ENCODE measurements around the gene GRAMD2A. TPM values are rescaled to one million over a fixed set of nuclear protein-coding genes. Genes with fewer than 3 reads are reported as not detected.
A peak's percentile ranks its signal among the peaks of the same experiment; 100 is the strongest.

Gene GRAMD2A
- total and polyA plus RNA-seq, 2 experiments from 2014 or later, result 4.4 to 4.6 TPM

- no peak overlapping the region for H3K4me2 ChIP-seq
- 74% methylated on average over 11 of the region's 11 CpGs for WGBS (ENCODE audit: low lambda C conversion rate, missing lambda C conversion rate)
- H3K4me3 ChIP-seq, result no peak overlapping the region
- H3K4me1 ChIP-seq (ENCODE audit: insufficient read depth), result no peaks in the 10 kb centered on the region
- no peaks in the 10 kb centered on the region for H4K20me1 ChIP-seq (ENCODE audit: insufficient read depth, poor library complexity, severe bottlenecking)
- H3K27ac ChIP-seq, result no peak overlapping the region
- no peaks in the 10 kb centered on the region for H3K36me3 ChIP-seq (replicated peaks; ENCODE audit: insufficient read depth, low read depth)
- H3K9me2 ChIP-seq (replicated peaks; ENCODE audit: insufficient read depth), result no peaks in the 10 kb centered on the region
- TF ChIP-seq EZH2 (IDR thresholded peaks at IDR 0.05; ENCODE audit: borderline replicate concordance) (no peak), EZH2phosphoT487 (IDR thresholded peaks at IDR 0.05; ENCODE audit: low read depth, severe bottlenecking, unreplicated experiment) (no peak)
- TF ChIP-seq, protein P1, sequence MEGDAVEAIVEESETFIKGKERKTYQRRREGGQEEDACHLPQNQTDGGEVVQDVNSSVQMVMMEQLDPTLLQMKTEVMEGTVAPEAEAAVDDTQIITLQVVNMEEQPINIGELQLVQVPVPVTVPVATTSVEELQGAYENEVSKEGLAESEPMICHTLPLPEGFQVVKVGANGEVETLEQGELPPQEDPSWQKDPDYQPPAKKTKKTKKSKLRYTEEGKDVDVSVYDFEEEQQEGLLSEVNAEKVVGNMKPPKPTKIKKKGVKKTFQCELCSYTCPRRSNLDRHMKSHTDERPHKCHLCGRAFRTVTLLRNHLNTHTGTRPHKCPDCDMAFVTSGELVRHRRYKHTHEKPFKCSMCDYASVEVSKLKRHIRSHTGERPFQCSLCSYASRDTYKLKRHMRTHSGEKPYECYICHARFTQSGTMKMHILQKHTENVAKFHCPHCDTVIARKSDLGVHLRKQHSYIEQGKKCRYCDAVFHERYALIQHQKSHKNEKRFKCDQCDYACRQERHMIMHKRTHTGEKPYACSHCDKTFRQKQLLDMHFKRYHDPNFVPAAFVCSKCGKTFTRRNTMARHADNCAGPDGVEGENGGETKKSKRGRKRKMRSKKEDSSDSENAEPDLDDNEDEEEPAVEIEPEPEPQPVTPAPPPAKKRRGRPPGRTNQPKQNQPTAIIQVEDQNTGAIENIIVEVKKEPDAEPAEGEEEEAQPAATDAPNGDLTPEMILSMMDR (IDR thresholded peaks at IDR 0.05; ENCODE audit: poor library complexity), result no peak
- no peaks in the 10 kb centered on the region for H3K79me2 ChIP-seq
- H3K9me3 ChIP-seq (ENCODE audit: low read depth), result no peaks in the 10 kb centered on the region
- no peak overlapping the region for H2AFZ ChIP-seq
- DNase-seq (ENCODE audit: low spot score), result no peak
- peaks cover 13% of the 10 kb centered on the region for H3K27me3 ChIP-seq
These were observed 993 bp upstream of the GRAMD2A start for GRCh38 chr15:72198356-72199204.

DNA sequence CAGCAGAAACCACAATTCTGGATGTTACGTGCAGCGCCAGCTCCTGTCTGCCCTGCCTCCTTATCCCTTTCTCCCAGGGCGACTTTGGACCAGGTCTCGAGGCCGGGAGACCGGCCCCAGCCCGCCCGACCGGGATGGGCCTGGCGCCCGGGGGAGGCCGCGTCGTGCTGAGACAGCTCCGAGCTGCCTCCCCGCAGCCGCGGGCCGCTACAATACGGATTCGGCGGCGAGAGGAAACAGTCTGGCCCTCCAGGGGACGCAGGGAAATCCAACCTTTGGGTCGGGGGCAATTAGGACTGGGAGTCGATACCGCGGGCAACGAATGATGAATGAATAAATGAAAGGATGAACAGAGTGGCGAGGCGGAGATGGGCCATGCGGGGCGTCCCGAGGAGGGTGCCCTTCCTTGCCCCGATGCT lies 537 bp downstream of the GRAMD2A start:
- 10% methylated on average over 35 of the region's 35 CpGs for WGBS (ENCODE audit: low lambda C conversion rate, missing lambda C conversion rate)
- H3K4me1 ChIP-seq (ENCODE audit: insufficient read depth), result no peaks in the 10 kb centered on the region
- DNase-seq (ENCODE audit: low spot score), result no peak
- peak overlapping the region; percentile 36 for H3K4me3 ChIP-seq
- no peaks in the 10 kb centered on the region for H3K9me2 ChIP-seq (replicated peaks; ENCODE audit: insufficient read depth)
- H3K9me3 ChIP-seq (ENCODE audit: low read depth), result no peaks in the 10 kb centered on the region
- no peaks in the 10 kb centered on the region for H4K20me1 ChIP-seq (ENCODE audit: insufficient read depth, poor library complexity, severe bottlenecking)
- peak overlapping the region; percentile 91 for H3K4me2 ChIP-seq
- H3K36me3 ChIP-seq (replicated peaks; ENCODE audit: insufficient read depth, low read depth), result no peaks in the 10 kb centered on the region
- TF ChIP-seq EZH2phosphoT487 (IDR thresholded peaks at IDR 0.05; ENCODE audit: low read depth, severe bottlenecking, unreplicated experiment) (no peak), EZH2 (IDR thresholded peaks at IDR 0.05; ENCODE audit: borderline replicate concordance) (no peak)
- TF ChIP-seq, protein P1 (IDR thresholded peaks at IDR 0.05; ENCODE audit: poor library complexity), result no peak
- peaks cover 13% of the 10 kb centered on the region for H3K27me3 ChIP-seq
- no peak overlapping the region for H3K27ac ChIP-seq
- no peaks in the 10 kb centered on the region for H3K79me2 ChIP-seq
- peak overlapping the region; percentile 68 for H2AFZ ChIP-seq

DNA sequence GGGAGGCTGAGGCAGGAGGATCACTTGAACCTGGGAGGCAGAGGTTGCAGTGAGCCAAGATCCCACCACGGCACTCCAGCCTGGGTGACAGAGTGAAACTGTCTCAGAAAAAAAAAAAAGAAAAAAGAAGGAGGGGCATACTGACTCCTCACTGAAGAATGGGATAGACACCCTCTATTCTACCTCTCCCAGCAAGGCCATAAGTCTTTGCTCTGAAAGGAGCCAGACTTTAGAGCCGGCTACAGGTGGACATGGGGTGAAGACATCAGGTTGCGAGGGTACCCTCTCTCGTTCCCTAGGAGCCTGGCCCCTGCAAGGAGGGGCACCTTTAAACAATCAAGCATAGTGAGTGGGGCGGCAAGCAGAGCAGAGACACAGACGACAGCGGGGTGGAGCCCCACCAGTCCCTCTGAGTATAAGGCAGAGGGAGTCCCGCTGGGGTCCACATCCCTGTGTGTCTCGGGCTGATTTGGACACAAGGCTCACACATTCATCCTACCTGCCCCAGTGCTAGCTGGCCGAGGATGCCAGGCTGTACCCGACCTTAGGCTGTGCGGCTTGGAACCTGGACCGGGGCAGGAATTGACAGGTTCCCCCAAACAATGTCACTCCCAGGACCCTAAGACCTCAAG lies 1.1 kb downstream of the GRAMD2A start:
- TF ChIP-seq, protein P1 (IDR thresholded peaks at IDR 0.05; ENCODE audit: poor library complexity), result no peak
- TF ChIP-seq EZH2 (IDR thresholded peaks at IDR 0.05; ENCODE audit: borderline replicate concordance) (no peak), EZH2phosphoT487 (IDR thresholded peaks at IDR 0.05; ENCODE audit: low read depth, severe bottlenecking, unreplicated experiment) (no peak)
- H2AFZ ChIP-seq, result peak overlapping the region; percentile 68
- 67% methylated on average over 13 of the region's 13 CpGs for WGBS (ENCODE audit: low lambda C conversion rate, missing lambda C conversion rate)
- no peaks in the 10 kb centered on the region for H3K79me2 ChIP-seq
- H3K27me3 ChIP-seq, result peaks cover 13% of the 10 kb centered on the region
- H3K4me2 ChIP-seq, result peak overlapping the region; percentile 91
- H3K4me1 ChIP-seq (ENCODE audit: insufficient read depth), result no peaks in the 10 kb centered on the region
- no peaks in the 10 kb centered on the region for H4K20me1 ChIP-seq (ENCODE audit: insufficient read depth, poor library complexity, severe bottlenecking)
- H3K36me3 ChIP-seq (replicated peaks; ENCODE audit: insufficient read depth, low read depth), result no peaks in the 10 kb centered on the region
- no peaks in the 10 kb centered on the region for H3K9me2 ChIP-seq (replicated peaks; ENCODE audit: insufficient read depth)
- no peaks in the 10 kb centered on the region for H3K9me3 ChIP-seq (ENCODE audit: low read depth)
- H3K4me3 ChIP-seq, result no peak overlapping the region
- no peak overlapping the region for H3K27ac ChIP-seq
- DNase-seq (ENCODE audit: low spot score), result no peak
